Naive thymus-derived CD4-positive, alpha-beta T cell (primary cell): ENCODE results near the gene DBNDD1. TPM values are rescaled to one million over a fixed set of nuclear protein-coding genes. Genes with fewer than 3 reads are reported as not detected.

Source experiments
- ATAC-seq: fragments of 150-1000 bp; cut with Tn5 transposase; 2 replicates; pipeline ENCODE4 v1.10.0; 2021; ENCODE audit warnings: mild to moderate bottlenecking, moderate library complexity
- CTCF ChIA-PET: fragments of 350-600 bp; sonication (Branson Sonifier 250); formaldehyde crosslinking; loops from one replicate; lab custom pipeline; 2021; ENCODE audit warnings: antibody characterized with exemption; lab: Charles Lee
- POLR2A ChIA-PET: fragments of 350-600 bp; sonication (Branson Sonifier 250); formaldehyde crosslinking; loops from one replicate; lab custom pipeline; 2021; ENCODE audit warnings: antibody characterized with exemption, inconsistent platforms; lab: Charles Lee
- DNase-seq, 9 donors: peaks; one replicate each; pipeline versions ENCODE4 v3.0.0 to v3.0.0-alpha.2; 2020 to 2022; ENCODE audit warnings: mixed read lengths in 1 of 9
- H3K27ac ChIP-seq: one replicate; pipeline ENCODE4 v1.7.0; 2013; ENCODE audit warnings: mild to moderate bottlenecking, low read depth, low read length, moderate library complexity
- H3K27me3 ChIP-seq, 2 donors: one replicate each; pipeline ENCODE4 v1.7.0; 2013; ENCODE audit warnings: low read length in 2 of 2, mild to moderate bottlenecking in 2 of 2, moderate library complexity in 2 of 2; ENCODE audit not compliant: control insufficient read depth in 2 of 2, insufficient read depth in 2 of 2
- H3K36me3 ChIP-seq, 3 experiments: 1 replicate in 2 of 3; 2 replicates in 1 of 3; pipeline ENCODE4 v1.7.0; 2013; ENCODE audit warnings: low read length in 3 of 3, mild to moderate bottlenecking in 3 of 3, moderate library complexity in 1 of 3; ENCODE audit not compliant: insufficient read depth in 3 of 3, control insufficient read depth in 2 of 3
- H3K4me1 ChIP-seq, 2 donors: one replicate each; pipeline ENCODE4 v1.7.0; 2013; ENCODE audit warnings: low read length in 2 of 2, mild to moderate bottlenecking in 2 of 2, moderate library complexity in 1 of 2; ENCODE audit not compliant: control insufficient read depth in 2 of 2, insufficient read depth in 2 of 2
- H3K4me3 ChIP-seq: 2 replicates; pipeline ENCODE4 v1.7.0; 2013; ENCODE audit warnings: mild to moderate bottlenecking, low read length
- H3K9me3 ChIP-seq, 3 experiments: 1 replicate in 2 of 3; 2 replicates in 1 of 3; pipeline ENCODE4 v1.7.0; 2013; ENCODE audit warnings: low read length in 3 of 3; ENCODE audit not compliant: control insufficient read depth in 2 of 3
- H3K27ac Mint-ChIP-seq, 9 donors: one replicate each; pipeline ENCODE4 v1.8.0; 2020 to 2022; ENCODE audit warnings: mixed read lengths in 9 of 9, mild to moderate bottlenecking in 8 of 9, moderate library complexity in 5 of 9, inconsistent platforms in 2 of 9
- H3K27me3 Mint-ChIP-seq, 5 donors: one replicate each; pipeline ENCODE4 v1.8.0; 2021 to 2022; ENCODE audit warnings: mixed read lengths in 5 of 5, mild to moderate bottlenecking in 1 of 5
- H3K36me3 Mint-ChIP-seq, 5 donors: one replicate each; pipeline ENCODE4 v1.8.0; 2020 to 2022; ENCODE audit warnings: mixed read lengths in 5 of 5, mild to moderate bottlenecking in 3 of 5, inconsistent platforms in 1 of 5
- H3K4me1 Mint-ChIP-seq, 7 donors: one replicate each; pipeline ENCODE4 v1.8.0; 2020 to 2022; ENCODE audit warnings: mixed read lengths in 7 of 7, mild to moderate bottlenecking in 3 of 7, inconsistent platforms in 1 of 7
- H3K4me3 Mint-ChIP-seq, 10 donors: one replicate each; pipeline ENCODE4 v1.8.0; 2020 to 2022; ENCODE audit warnings: mild to moderate bottlenecking in 10 of 10, mixed read lengths in 10 of 10, moderate library complexity in 6 of 10, inconsistent platforms in 2 of 10
- H3K9me3 Mint-ChIP-seq, 11 donors: one replicate each; pipeline ENCODE4 v1.8.0; 2020 to 2022; ENCODE audit warnings: mixed read lengths in 11 of 11, mild to moderate bottlenecking in 4 of 11, inconsistent platforms in 1 of 11, moderate library complexity in 1 of 11
- intact Hi-C, 2 donors: fragments of 100-400 bp; cut with micrococcal nuclease; formaldehyde crosslinking; loops; one replicate each; pipeline ENCODE4 v1.15.1; 2023
- polyA plus RNA-seq, 2 donors: library from polyadenylated mRNA; unstranded; fragments of 300-500 nt; fragmentation: Illumina TruSeq; gene quantifications; one replicate each; pipeline ENCODE4 v1.2.3, GENCODE V29; 2021
- total RNA-seq, 6 experiments: library from RNA in 5 of 6; stranded (reverse) in 5 of 6; gene quantifications; 1 replicate in 5 of 6; 2 replicates in 1 of 6; pipeline ENCODE4 v1.2.3 and lab custom pipeline; 2021 to 2026

DBNDD1 gene
- total and polyA plus RNA-seq, 7 experiments from 2014 or later, result 0.12 to 20.8 (median 3.1) TPM

- Mint-ChIP-seq H3K4me1 (peaks cover 0 to 2% (median 0%) of the 10 kb centered on the region in 7 donors), H3K9me3 (peaks cover 0 to 2% (median 0%) of the 10 kb centered on the region in 11 donors), H3K4me3 (no peak overlapping the region), H3K27ac (peak overlapping the region in 1 of 9 donors; percentile 30), H3K27me3 (peaks cover 0 to 4% (median 1%) of the 10 kb centered on the region in 5 donors), H3K36me3 (peaks cover 0 to 42% (median 17%) of the 10 kb centered on the region in 5 donors)
- DNase-seq, result no peak
- no peak for ATAC-seq
- Histone ChIP-seq H3K9me3 (no peaks in the 10 kb centered on the region), H3K27me3 (no peaks in the 10 kb centered on the region), H3K4me3 (no peak overlapping the region), H3K36me3 (peaks cover 0 to 30% (median 0%) of the 10 kb centered on the region in 3 experiments), H3K27ac (no peak overlapping the region), H3K4me1 (no peaks in the 10 kb centered on the region)
- ChIA-PET CTCF (interaction anchor here (0.6 kb wide), 1 partner anchor 42 kb away, joined by 4 read pairs; no protein-coding TSS in a partner anchor), POLR2A (no interaction called here)
- intact Hi-C loops, result no loop called here
Observed at GRCh38 chr16:90040152-90041023, 21.1 kb upstream of the DBNDD1 start.

DNA sequence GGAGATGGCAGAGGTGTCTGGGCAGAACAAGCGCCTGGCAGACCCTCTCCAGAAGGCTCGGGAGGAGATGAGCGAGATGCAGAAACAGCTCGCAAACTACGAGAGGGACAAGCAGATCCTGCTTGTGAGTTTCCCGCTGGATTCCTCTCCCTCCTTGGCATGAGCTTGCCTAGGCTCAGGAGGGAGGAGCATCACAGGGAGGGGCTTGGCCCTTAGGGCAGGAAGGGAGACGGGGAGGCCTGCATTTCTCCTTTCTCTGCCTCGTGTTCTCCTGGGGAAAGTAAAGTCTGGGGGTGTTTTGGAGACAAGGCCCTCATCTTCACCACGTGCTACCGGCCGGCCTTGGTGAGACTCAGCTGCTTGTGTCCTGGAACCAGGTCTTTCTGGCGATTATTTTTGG is 18.0 kb upstream of the DBNDD1 start:
- no peaks in the 10 kb centered on the region for H3K9me3 ChIP-seq
- H3K9me3 Mint-ChIP-seq, result peaks cover 0 to 2% (median 0%) of the 10 kb centered on the region in 11 donors
- H3K27ac Mint-ChIP-seq, result no peak overlapping the region
- DNase-seq (no peak), ATAC-seq (no peak)
- peaks cover 0 to 43% (median 0%) of the 10 kb centered on the region in 3 experiments for H3K36me3 ChIP-seq
- no peak overlapping the region for H3K27ac ChIP-seq
- H3K4me1 Mint-ChIP-seq, result peaks cover 0 to 2% (median 0%) of the 10 kb centered on the region in 7 donors
- H3K27me3 Mint-ChIP-seq, result no peaks in the 10 kb centered on the region
- H3K4me3 Mint-ChIP-seq, result no peak overlapping the region
- H3K4me3 ChIP-seq, result no peak overlapping the region
- no peaks in the 10 kb centered on the region for H3K27me3 ChIP-seq
- H3K4me1 ChIP-seq, result no peaks in the 10 kb centered on the region
- ChIA-PET CTCF (no interaction called here), POLR2A (no interaction called here)
- intact Hi-C loops, result no loop called here
- peaks cover 2 to 50% (median 29%) of the 10 kb centered on the region in 5 donors for H3K36me3 Mint-ChIP-seq

DNA sequence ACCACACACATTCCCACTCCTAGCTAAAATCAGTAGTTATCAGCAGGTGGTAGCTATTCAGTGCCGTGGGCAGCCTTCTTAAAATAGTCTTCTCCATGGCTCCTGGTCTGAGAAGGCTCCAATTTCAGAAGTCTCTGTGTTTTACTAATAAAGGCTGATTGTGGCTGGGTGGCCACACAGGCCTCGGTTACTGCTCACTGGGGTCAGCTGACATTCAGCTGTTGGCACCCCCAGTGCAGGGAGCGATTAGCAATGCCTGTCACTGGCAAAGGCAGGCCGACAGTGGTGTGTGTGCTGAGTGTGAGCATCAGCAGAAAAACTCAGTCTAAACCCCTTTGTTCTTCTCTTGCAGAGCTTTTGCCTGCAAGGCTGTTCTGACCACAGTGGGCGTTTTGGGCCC is 16.6 kb upstream of the DBNDD1 start:
- Mint-ChIP-seq H3K27me3 (peaks cover 0 to 2% (median 0%) of the 10 kb centered on the region in 5 donors), H3K4me1 (peaks cover 0 to 7% (median 0%) of the 10 kb centered on the region in 7 donors), H3K36me3 (peaks cover 10 to 56% (median 35%) of the 10 kb centered on the region in 5 donors), H3K27ac (no peak overlapping the region), H3K4me3 (no peak overlapping the region), H3K9me3 (peaks cover 0 to 10% (median 0%) of the 10 kb centered on the region in 11 donors)
- ATAC-seq (no peak), DNase-seq (no peak)
- intact Hi-C loops, result no loop called here
- Histone ChIP-seq H3K27me3 (no peaks in the 10 kb centered on the region), H3K4me1 (no peaks in the 10 kb centered on the region), H3K9me3 (no peaks in the 10 kb centered on the region), H3K36me3 (peaks cover 0 to 49% (median 0%) of the 10 kb centered on the region in 3 experiments), H3K4me3 (no peak overlapping the region), H3K27ac (no peak overlapping the region)
- CTCF ChIA-PET, result no interaction called here
- POLR2A ChIA-PET, result interaction anchor here (0.5 kb wide), 1 partner anchor 9 kb away, joined by 4 read pairs; no protein-coding TSS in a partner anchor

GRCh38 chr16:90034504-90034903 is 15.2 kb upstream of the DBNDD1 start:
- Mint-ChIP-seq H3K27ac (no peak overlapping the region), H3K4me3 (no peak overlapping the region), H3K36me3 (peaks cover 10 to 49% (median 35%) of the 10 kb centered on the region in 5 donors), H3K27me3 (peaks cover 0 to 2% (median 0%) of the 10 kb centered on the region in 5 donors), H3K4me1 (peaks cover 0 to 7% (median 0%) of the 10 kb centered on the region in 7 donors), H3K9me3 (peaks cover 0 to 10% (median 0%) of the 10 kb centered on the region in 11 donors)
- ChIA-PET CTCF (no interaction called here), POLR2A (no interaction called here)
- Histone ChIP-seq H3K27ac (no peak overlapping the region), H3K4me3 (no peak overlapping the region), H3K4me1 (no peaks in the 10 kb centered on the region), H3K36me3 (peaks cover 0 to 49% (median 0%) of the 10 kb centered on the region in 3 experiments), H3K9me3 (no peaks in the 10 kb centered on the region), H3K27me3 (no peaks in the 10 kb centered on the region)
- intact Hi-C loops, result no loop called here
- ATAC-seq (no peak), DNase-seq (no peak)

DNA sequence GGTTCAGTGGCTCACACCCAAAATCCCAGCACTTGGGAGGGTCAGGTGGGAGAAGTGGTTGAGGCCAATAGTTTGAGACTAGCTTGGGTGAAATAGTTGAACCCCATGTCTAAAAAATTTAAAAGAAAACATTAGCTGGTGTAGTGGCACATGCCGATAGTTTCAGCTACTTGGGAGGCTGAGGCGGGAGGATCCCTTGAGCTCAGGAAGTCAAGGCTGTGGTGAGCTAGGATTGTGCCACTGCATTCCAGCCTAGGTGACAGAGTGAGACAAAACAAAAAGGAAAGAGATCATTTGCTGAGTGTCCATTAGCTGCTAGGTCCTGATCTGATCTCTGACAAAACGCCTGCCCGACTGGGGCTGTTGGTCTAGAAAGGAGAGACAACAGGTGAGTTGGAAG is 14.1 kb upstream of the DBNDD1 start:
- intact Hi-C loops, result no loop called here
- Histone ChIP-seq H3K27ac (no peak overlapping the region), H3K4me3 (no peak overlapping the region), H3K36me3 (peaks cover 0 to 48% (median 0%) of the 10 kb centered on the region in 3 experiments), H3K4me1 (no peaks in the 10 kb centered on the region), H3K27me3 (no peaks in the 10 kb centered on the region), H3K9me3 (no peaks in the 10 kb centered on the region)
- DNase-seq (no peak), ATAC-seq (no peak)
- H3K9me3 Mint-ChIP-seq, result peaks cover 0 to 10% (median 0%) of the 10 kb centered on the region in 11 donors
- H3K27me3 Mint-ChIP-seq, result peaks cover 0 to 2% (median 0%) of the 10 kb centered on the region in 5 donors
- H3K27ac Mint-ChIP-seq, result no peak overlapping the region
- CTCF ChIA-PET, result no interaction called here
- POLR2A ChIA-PET, result no interaction called here
- no peak overlapping the region for H3K4me3 Mint-ChIP-seq
- peaks cover 0 to 7% (median 0%) of the 10 kb centered on the region in 7 donors for H3K4me1 Mint-ChIP-seq
- H3K36me3 Mint-ChIP-seq, result peaks cover 10 to 46% (median 30%) of the 10 kb centered on the region in 5 donors

DNA sequence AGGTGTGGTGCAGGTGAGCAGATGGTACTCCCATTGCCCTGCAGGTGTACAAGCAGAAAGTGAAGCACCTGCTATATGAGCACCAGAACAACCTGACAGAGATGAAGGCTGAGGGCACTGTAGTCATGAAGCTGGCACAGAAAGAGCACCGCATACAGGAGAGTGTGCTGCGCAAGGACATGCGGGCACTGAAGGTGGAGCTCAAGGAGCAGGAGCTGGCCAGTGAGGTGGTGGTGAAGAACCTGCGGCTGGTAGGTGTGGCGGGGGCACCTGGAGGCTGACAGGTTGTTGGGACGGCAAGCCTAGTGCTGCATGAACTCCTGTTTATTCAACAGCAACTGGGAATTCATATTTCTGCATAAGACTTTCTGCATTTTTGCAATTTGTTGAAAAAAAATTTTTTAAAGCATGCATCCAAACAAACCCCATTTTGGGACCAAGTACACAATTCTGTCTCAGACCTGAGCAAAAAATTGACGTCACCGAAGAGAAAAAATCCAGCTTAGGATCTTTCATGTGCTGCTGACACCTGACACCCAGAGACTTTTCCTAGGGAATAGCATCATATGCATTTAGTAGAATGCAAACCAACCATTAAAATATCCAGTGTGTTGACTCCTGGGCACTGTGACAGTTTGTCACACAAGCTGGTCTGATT is 13.5 kb upstream of the DBNDD1 start:
- peaks cover 0 to 7% (median 0%) of the 10 kb centered on the region in 7 donors for H3K4me1 Mint-ChIP-seq
- intact Hi-C loops, result no loop called here
- H3K27ac ChIP-seq, result no peak overlapping the region
- POLR2A ChIA-PET, result no interaction called here
- H3K9me3 Mint-ChIP-seq, result peaks cover 0 to 10% (median 0%) of the 10 kb centered on the region in 11 donors
- no peak overlapping the region for H3K4me3 ChIP-seq
- H3K4me3 Mint-ChIP-seq, result no peak overlapping the region
- DNase-seq, result no peak
- no peaks in the 10 kb centered on the region for H3K9me3 ChIP-seq
- H3K36me3 Mint-ChIP-seq, result peaks cover 10 to 46% (median 29%) of the 10 kb centered on the region in 5 donors
- peak overlapping the region in 2 of 9 donors; percentile 48 to 51 for H3K27ac Mint-ChIP-seq
- no peak for ATAC-seq
- no peaks in the 10 kb centered on the region for H3K27me3 ChIP-seq
- peaks cover 0 to 42% (median 0%) of the 10 kb centered on the region in 3 experiments for H3K36me3 ChIP-seq
- H3K4me1 ChIP-seq, result no peaks in the 10 kb centered on the region
- peaks cover 0 to 2% (median 0%) of the 10 kb centered on the region in 5 donors for H3K27me3 Mint-ChIP-seq
- CTCF ChIA-PET, result no interaction called here
